ENCODE data around the gene ETFRF1. TPM values are rescaled to one million over a fixed set of nuclear protein-coding genes. Genes with fewer than 3 reads are reported as not detected.

ETFRF1 gene
- total and polyA plus RNA-seq, 5 donors from 2014 or later = 18.0 to 32.8 (median 28.3) TPM

DNA sequence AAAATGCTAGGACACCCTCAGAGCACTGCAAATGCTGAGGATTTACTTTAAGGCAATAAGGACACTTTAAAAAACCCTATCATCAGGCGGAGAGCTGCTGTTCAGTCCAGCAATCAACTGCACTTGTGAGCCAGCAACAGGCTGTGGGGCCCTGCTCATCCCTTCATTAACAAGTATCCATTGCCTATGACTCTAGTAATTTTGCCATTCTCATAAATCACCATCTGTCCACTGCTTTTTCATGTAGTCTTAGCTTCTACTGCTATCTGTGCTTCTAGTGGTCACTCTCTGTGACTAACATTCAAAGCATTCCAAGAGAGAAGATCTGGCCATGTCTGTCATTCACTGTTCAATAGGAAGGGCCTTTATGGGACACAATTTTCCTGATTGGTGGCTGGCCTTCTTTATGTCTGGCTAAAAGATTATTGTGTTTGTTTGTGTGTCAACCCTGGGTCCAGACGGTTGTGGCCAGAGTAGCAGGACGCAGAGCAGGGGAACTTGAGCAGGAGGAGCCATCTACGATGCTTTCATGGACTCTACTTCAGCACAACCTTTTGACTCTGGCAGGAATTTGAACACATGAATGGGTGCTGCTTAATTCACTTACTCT lies 59.3 kb downstream of the ETFRF1 start:
- H3K4me1 Mint-ChIP-seq = peaks cover 8 to 28% (median 20%) of the 10 kb centered on the region in 4 donors
- DNase-seq (no peak), ATAC-seq (ENCODE audit: low read depth in 2 of 2) (no peak)
- H3K4me3 Mint-ChIP-seq = peak overlapping the region in 2 of 4 donors; percentile 0 to 18
- Histone ChIP-seq H3K4me3 (ENCODE audit: low read depth, low read length) (no peak overlapping the region), H3K27ac (ENCODE audit: insufficient read depth, low read length, poor library complexity, severe bottlenecking) (no peak overlapping the region), H3K9me3 (ENCODE audit: control insufficient read depth in 2 of 2, low read length in 2 of 2) (no peaks in the 10 kb centered on the region), H3K27me3 (ENCODE audit: control insufficient read depth, insufficient read depth, low read length) (peaks cover 2% of the 10 kb centered on the region), H3K36me3 (ENCODE audit: control insufficient read depth, insufficient read depth, low read length) (no peaks in the 10 kb centered on the region), H3K4me1 (ENCODE audit: control insufficient read depth, insufficient read depth, low read length, poor library complexity, severe bottlenecking) (peaks cover 13% of the 10 kb centered on the region)
- H3K36me3 Mint-ChIP-seq = no peaks in the 10 kb centered on the region
- no peaks in the 10 kb centered on the region for H3K9me3 Mint-ChIP-seq
- peak overlapping the region in 1 of 3 donors; percentile 26 for H3K27ac Mint-ChIP-seq
- H3K27me3 Mint-ChIP-seq = peaks cover 4% of the 10 kb centered on the region

Other genes starting within 250 kb of the ETFRF1 start
- 3.0 TPM for gene BCAT1, start 246.1 kb upstream of the ETFRF1 start, total RNA-seq
- 1 to 10 TPM in 1 of 4 donors, under 1 TPM in 3; 0.07 to 1.5 (median 0.42) TPM for gene BCAT1, start 246.1 kb upstream of the ETFRF1 start, polyA plus RNA-seq
- 0.25 TPM for gene DNAI7, start 77 bp upstream of the ETFRF1 start, total RNA-seq
- gene DNAI7, start 77 bp upstream of the ETFRF1 start, polyA plus RNA-seq = under 1 TPM in 1 of 4 donors, not detected in 3; 0.07 TPM
- 24.0 TPM for gene KRAS, start 55.7 kb downstream of the ETFRF1 start, total RNA-seq
- 10 to 100 TPM; 25.9 to 46.7 (median 35.8) TPM for gene KRAS, start 55.7 kb downstream of the ETFRF1 start, polyA plus RNA-seq

All from CD4-positive, CD25-positive, alpha-beta regulatory T cell (primary cell).